OCI-LY7 (cell line): ENCODE results near the gene ZNF605. TPM values are rescaled to one million over a fixed set of nuclear protein-coding genes. Genes with fewer than 3 reads are reported as not detected.
"Not testable (repeated sequence)": the region's sequence is repeated elsewhere in the genome, so short reads cannot be mapped to it uniquely, and the experiment has no call there.

ENCODE experiments used
- BruUV-seq: library from RNA; stranded (reverse); fragments of 400-500 nt; replicated peaks from 2 replicates; lab custom pipeline; 2021; lab: Mats Ljungman, UMichigan
- CTCF ChIA-PET: fragments of 300-600 bp; sonication (Branson Sonifier 250); formaldehyde crosslinking; loops from one replicate; lab custom pipeline; 2022; ENCODE audit warnings: antibody characterized with exemption; ENCODE audit not compliant: unreplicated experiment; lab: Charles Lee
- POLR2A ChIA-PET: fragments of 300-600 bp; sonication (Branson Sonifier 250); formaldehyde crosslinking; loops from one replicate; lab custom pipeline; 2022; ENCODE audit warnings: antibody characterized with exemption; lab: Charles Lee
- DNase-seq: peaks from one replicate; pipeline ENCODE4 v3.0.0-alpha.2; 2015; ENCODE audit warnings: low spot score
- H2AFZ ChIP-seq: fragments of 200-600 bp; sonication (generic), shearing (Covaris generic); 2 replicates; pipeline ENCODE4 v1.6.1; 2014; ENCODE audit warnings: mild to moderate bottlenecking, antibody characterized with exemption, low read length, moderate library complexity
- H3K27ac ChIP-seq: fragments of 200-600 bp; sonication (generic); 2 replicates; pipeline ENCODE4 v1.5.1; 2014; ENCODE audit warnings: mixed run types, low read depth, mild to moderate bottlenecking, moderate library complexity, low read length, inconsistent platforms; ENCODE audit not compliant: poor library complexity, severe bottlenecking
- H3K36me3 ChIP-seq: fragments of 200-600 bp; sonication (generic); 2 replicates; pipeline ENCODE4 v1.6.1; 2014; ENCODE audit warnings: mild to moderate bottlenecking, antibody characterized with exemption, low read length, moderate library complexity, mixed read lengths; ENCODE audit not compliant: insufficient read depth
- H3K4me1 ChIP-seq: fragments of 200-600 bp; sonication (generic); 2 replicates; pipeline ENCODE4 v1.5.1; 2014; ENCODE audit warnings: mild to moderate bottlenecking, low read length; ENCODE audit not compliant: insufficient read depth, poor library complexity, severe bottlenecking
- H3K4me2 ChIP-seq: fragments of 200-600 bp; sonication (generic); 2 replicates; pipeline ENCODE4 v1.6.1; 2014; ENCODE audit warnings: mild to moderate bottlenecking, low read length
- H3K4me3 ChIP-seq: fragments of 200-600 bp; sonication (generic); 2 replicates; pipeline ENCODE4 v1.5.1; 2014; ENCODE audit warnings: mild to moderate bottlenecking, low read depth, low read length; ENCODE audit not compliant: poor library complexity, severe bottlenecking
- H3K79me2 ChIP-seq: fragments of 200-600 bp; sonication (generic); 2 replicates; pipeline ENCODE4 v1.6.1; 2016; ENCODE audit warnings: low read depth, mild to moderate bottlenecking, low read length, moderate library complexity, mixed read lengths; ENCODE audit not compliant: insufficient read depth
- H3K9me2 ChIP-seq: fragments of 200-600 bp; sonication (generic); 2 replicates; pipeline ENCODE4 v1.6.1; 2016; ENCODE audit warnings: mild to moderate bottlenecking, low read length, mixed read lengths; ENCODE audit not compliant: insufficient read depth
- H3K9me3 ChIP-seq: fragments of 200-600 bp; sonication (generic); 2 replicates; pipeline ENCODE4 v1.6.1; 2014; ENCODE audit warnings: mild to moderate bottlenecking, mixed run types, low read length, mixed read lengths
- H4K20me1 ChIP-seq: fragments of 200-600 bp; sonication (generic); 2 replicates; pipeline ENCODE4 v1.6.1; 2014; ENCODE audit warnings: mild to moderate bottlenecking, antibody characterized with exemption, low read length, moderate library complexity, mixed read lengths; ENCODE audit not compliant: insufficient read depth
- CTCF ChIP-seq: fragments of 200-600 bp; sonication (generic); conservative IDR thresholded peaks from 2 replicates; pipeline ENCODE4 v1.5.1; 2014; ENCODE audit warnings: mild to moderate bottlenecking, antibody characterized with exemption, low read length, moderate library complexity, mixed read lengths
- EZH2phosphoT487 ChIP-seq: fragments of 200-600 bp; sonication (generic); IDR thresholded peaks from 2 replicates; pipeline ENCODE4 v1.6.1; 2018; ENCODE audit warnings: low read depth, borderline replicate concordance, mild to moderate bottlenecking, mixed run types, antibody characterized with exemption, low read length, moderate library complexity, mixed read lengths
- intact Hi-C: fragments of 100-400 bp; cut with micrococcal nuclease; formaldehyde crosslinking; loops from one replicate; pipeline ENCODE4 v1.10.0; 2022; ENCODE audit not compliant: unreplicated experiment
- total RNA-seq, 2 experiments: library from RNA; depleted of rRNA in 1 of 2; stranded (reverse); fragments of >200 nt in 1 of 2; shearing (Covaris generic) in 1 of 2; gene quantifications; 2 replicates each; pipeline ENCODE4 v1.2.3, GENCODE V29; 2014 to 2022

Gene ZNF605
- total RNA-seq, 2 experiments from 2014 or later: 6.6 to 13.9 TPM

- Histone ChIP-seq H3K4me3 (no peak overlapping the region), H4K20me1 (no peaks in the 10 kb centered on the region), H3K36me3 (peaks cover 17% of the 10 kb centered on the region), H2AFZ (no peak overlapping the region), H3K9me2 (no peaks in the 10 kb centered on the region), H3K27ac (no peak overlapping the region), H3K4me1 (no peaks in the 10 kb centered on the region), H3K9me3 (peaks cover 21% of the 10 kb centered on the region), H3K4me2 (no peak overlapping the region), H3K79me2 (no peaks in the 10 kb centered on the region)
- DNase-seq: no peak
- POLR2A ChIA-PET: interaction anchor here (0.7 kb wide), 1 partner anchor 29 kb away, joined by 5 read pairs; no protein-coding TSS in a partner anchor
- intact Hi-C loops: no loop called here
- TF ChIP-seq CTCF (no peak), EZH2phosphoT487 (no peak)
- BruUV-seq: no TSS peak
- CTCF ChIA-PET: no interaction called here
Observed at GRCh38 chr12:132937476-132937875, 18.6 kb downstream of the ZNF605 start.

DNA sequence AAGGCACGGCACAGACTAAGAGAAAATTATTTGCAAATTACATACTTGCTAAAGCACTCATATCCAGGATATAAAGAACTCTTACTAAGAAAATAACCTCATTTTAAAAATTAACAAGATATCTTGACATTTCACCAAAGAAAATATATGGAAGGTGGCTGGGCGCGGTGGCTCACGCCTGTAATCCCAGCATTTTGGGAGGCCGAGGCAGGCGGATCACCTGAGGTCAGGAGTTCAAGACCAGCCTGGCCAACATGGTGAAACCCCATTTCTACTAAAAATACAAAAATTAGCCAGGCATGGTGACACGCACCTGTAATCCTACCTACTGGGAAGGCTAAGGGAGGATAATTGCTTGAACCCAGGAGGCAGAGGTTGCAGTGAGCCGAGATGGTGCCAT, 19.2 kb downstream of the ZNF605 start:
- Histone ChIP-seq H3K36me3 (peaks cover 12% of the 10 kb centered on the region), H3K9me3 (peaks cover 25% of the 10 kb centered on the region)
- H2AFZ ChIP-seq, H3K79me2 ChIP-seq, intact Hi-C loops, H3K27ac ChIP-seq, H3K4me1 ChIP-seq, H4K20me1 ChIP-seq, CTCF ChIA-PET, H3K4me3 ChIP-seq, BruUV-seq, H3K4me2 ChIP-seq, H3K9me2 ChIP-seq, DNase-seq: not testable (repeated sequence)
- POLR2A ChIA-PET: interaction anchor here (0.7 kb wide), 1 partner anchor 28 kb away, joined by 5 read pairs; no protein-coding TSS in a partner anchor

- H3K27ac ChIP-seq: no peak overlapping the region
- ChIA-PET POLR2A (no interaction called here), CTCF (no interaction called here)
- no TSS peak for BruUV-seq
- no peaks in the 10 kb centered on the region for H3K9me2 ChIP-seq
- DNase-seq: no peak
- H3K36me3 ChIP-seq: peaks cover 4% of the 10 kb centered on the region; the same call in 1 of the 2 replicates
- H4K20me1 ChIP-seq: no peaks in the 10 kb centered on the region
- TF ChIP-seq CTCF (no peak), EZH2phosphoT487 (no peak)
- no peaks in the 10 kb centered on the region for H3K79me2 ChIP-seq
- H3K4me1 ChIP-seq: no peaks in the 10 kb centered on the region
- H3K4me2 ChIP-seq: no peak overlapping the region
- no peak overlapping the region for H2AFZ ChIP-seq
- H3K9me3 ChIP-seq: peaks cover 30% of the 10 kb centered on the region
- no peak overlapping the region for H3K4me3 ChIP-seq
- intact Hi-C loops: no loop called here
Observed at GRCh38 chr12:132936163-132936562, 19.9 kb downstream of the ZNF605 start.
